ENCODE data around the gene MAPK11. TPM values are rescaled to one million over a fixed set of nuclear protein-coding genes. Genes with fewer than 3 reads are reported as not detected.
A peak's percentile ranks its signal among the peaks of the same experiment; 100 is the strongest.

MAPK11 gene
- total and polyA plus RNA-seq, 2 experiments from 2014 or later = 0.12 to 0.63 TPM

DNA sequence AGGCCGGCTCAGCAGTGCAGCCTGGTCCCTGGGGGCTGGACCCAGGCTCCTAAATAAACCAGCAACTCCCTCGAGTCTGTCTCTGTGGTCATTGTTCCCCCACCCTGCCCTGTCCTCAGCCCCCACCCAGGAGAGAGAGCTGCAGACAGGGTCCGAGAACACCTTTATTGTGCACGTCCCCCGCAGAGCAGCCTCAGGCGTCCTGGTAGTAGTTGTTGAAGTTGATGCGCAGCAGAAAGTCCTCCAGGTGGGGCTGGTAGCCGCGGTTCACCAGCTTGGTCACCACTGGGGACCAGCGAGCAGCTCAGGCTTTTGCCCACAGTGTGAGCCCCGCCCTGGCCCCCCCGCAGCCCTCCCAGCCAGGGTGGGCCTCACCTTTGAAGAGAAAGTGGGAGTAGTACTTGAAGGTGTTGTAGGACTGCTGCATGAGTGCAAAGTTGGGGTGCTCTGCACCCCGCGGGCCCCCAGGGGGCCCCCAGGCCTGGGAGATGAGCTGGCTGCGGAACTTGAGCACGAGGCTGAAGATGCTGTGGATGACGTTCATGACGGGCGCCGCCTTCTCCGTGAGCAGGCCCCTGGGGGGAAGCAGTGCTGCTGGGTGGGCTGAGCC, 52.5 kb downstream of the MAPK11 start:
- Histone ChIP-seq H3K9me3 (ENCODE audit: low read depth) (no peaks in the 10 kb centered on the region), H3K27ac (peak overlapping the region; percentile 8), H3K36me3 (peaks cover 32% of the 10 kb centered on the region), H3K4me1 (ENCODE audit: low read depth) (no peaks in the 10 kb centered on the region), H3K27me3 (no peaks in the 10 kb centered on the region), H3K4me3 (no peak overlapping the region)
- TF ChIP-seq, protein P1, sequence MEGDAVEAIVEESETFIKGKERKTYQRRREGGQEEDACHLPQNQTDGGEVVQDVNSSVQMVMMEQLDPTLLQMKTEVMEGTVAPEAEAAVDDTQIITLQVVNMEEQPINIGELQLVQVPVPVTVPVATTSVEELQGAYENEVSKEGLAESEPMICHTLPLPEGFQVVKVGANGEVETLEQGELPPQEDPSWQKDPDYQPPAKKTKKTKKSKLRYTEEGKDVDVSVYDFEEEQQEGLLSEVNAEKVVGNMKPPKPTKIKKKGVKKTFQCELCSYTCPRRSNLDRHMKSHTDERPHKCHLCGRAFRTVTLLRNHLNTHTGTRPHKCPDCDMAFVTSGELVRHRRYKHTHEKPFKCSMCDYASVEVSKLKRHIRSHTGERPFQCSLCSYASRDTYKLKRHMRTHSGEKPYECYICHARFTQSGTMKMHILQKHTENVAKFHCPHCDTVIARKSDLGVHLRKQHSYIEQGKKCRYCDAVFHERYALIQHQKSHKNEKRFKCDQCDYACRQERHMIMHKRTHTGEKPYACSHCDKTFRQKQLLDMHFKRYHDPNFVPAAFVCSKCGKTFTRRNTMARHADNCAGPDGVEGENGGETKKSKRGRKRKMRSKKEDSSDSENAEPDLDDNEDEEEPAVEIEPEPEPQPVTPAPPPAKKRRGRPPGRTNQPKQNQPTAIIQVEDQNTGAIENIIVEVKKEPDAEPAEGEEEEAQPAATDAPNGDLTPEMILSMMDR (IDR thresholded peaks at IDR 0.05; ENCODE audit: low read depth, low read length) = no peak
- no peak for DNase-seq (ENCODE audit: low read depth in 1 of 2, low spot score in 1 of 2)

GRCh38 chr22:50216684-50217520, 53.3 kb downstream of the MAPK11 start:
- no peak overlapping the region for H3K4me3 ChIP-seq
- TF ChIP-seq, protein P1 (IDR thresholded peaks at IDR 0.05; ENCODE audit: low read depth, low read length) = no peak
- H3K36me3 ChIP-seq = peaks cover 32% of the 10 kb centered on the region
- H3K4me1 ChIP-seq (ENCODE audit: low read depth) = no peaks in the 10 kb centered on the region
- H3K27me3 ChIP-seq = no peaks in the 10 kb centered on the region
- H3K9me3 ChIP-seq (ENCODE audit: low read depth) = no peaks in the 10 kb centered on the region
- DNase-seq (ENCODE audit: low read depth in 1 of 2, low spot score in 1 of 2) = no peak
- no peak overlapping the region for H3K27ac ChIP-seq

DNA sequence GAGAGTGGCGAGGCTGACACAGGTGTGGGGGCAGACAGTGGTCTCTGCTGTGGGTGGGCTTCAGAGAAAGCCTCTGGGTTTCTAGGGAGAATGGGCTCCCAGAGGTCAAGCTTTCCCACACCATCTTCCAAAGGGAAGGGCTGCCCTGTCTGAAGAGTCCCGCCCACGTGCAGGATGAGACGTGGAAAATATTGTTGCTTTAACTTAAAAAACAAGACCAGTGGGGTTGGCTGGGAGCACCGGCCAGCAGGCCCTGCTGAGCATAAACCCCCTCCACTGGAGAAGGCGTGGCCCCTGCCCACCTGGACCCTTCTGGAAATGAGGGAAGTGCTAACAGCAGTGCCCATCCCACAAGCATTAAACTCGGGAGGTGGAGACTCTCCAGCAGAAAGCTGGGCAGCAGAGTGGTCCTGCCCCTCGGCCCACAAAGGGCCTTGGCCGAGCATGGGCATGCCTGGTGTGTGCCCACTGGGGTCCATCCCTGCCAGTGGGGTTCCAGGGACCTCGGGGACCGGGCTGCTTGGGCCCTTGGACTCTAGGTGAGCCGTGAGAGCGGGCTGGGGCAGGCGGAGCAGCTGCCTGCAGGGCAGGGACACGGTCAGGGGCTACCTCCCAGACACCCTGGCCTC, 54.0 kb downstream of the MAPK11 start:
- Histone ChIP-seq H3K36me3 (peaks cover 27% of the 10 kb centered on the region), H3K9me3 (ENCODE audit: low read depth) (no peaks in the 10 kb centered on the region)

DNA sequence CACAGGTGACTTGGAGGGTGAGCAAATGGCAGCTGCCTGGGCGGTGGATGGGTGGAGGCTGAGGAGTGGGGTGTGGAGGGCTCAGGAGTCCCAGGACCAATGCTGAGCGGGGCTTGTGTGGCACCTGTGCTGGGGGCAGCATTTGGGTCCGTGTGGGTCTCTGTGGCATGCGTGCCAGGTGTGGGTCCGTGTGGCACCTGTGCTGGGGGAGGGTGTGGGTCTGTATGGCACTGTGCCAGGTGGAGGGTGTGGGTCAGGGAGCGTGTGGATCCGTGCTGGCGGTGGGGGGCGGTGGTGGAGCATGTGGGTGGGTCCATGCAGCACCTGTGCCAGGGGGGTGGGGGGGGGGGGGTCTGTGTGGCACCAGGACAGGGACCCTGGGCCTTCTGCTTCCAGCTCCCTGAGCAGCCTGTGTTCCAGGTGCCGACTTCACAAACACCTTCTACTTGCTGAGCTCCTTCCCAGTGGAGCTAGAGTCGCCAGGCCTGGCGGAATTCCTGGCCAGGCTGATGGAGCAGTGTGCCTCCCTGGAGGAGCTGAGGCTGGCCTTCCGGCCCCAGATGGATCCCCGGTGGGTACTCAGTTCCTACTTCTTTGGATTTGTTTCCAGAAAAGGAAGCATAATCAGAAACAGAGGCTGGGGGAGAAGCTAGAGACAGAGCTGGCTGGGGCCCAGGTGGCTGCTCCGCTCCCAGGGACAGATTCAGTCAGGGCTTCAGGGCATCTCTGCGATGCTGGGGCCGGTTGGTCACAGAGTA, 54.7 kb downstream of the MAPK11 start:
- H3K4me1 ChIP-seq (ENCODE audit: low read depth) = no peaks in the 10 kb centered on the region
- H3K27me3 ChIP-seq = no peaks in the 10 kb centered on the region
- H3K9me3 ChIP-seq (ENCODE audit: low read depth) = no peaks in the 10 kb centered on the region
- no peak overlapping the region for H3K4me3 ChIP-seq
- DNase-seq (ENCODE audit: low read depth in 1 of 2, low spot score in 1 of 2) = no peak
- peak overlapping the region; percentile 58 for H3K27ac ChIP-seq
- peaks cover 32% of the 10 kb centered on the region for H3K36me3 ChIP-seq
- TF ChIP-seq, protein P1 (IDR thresholded peaks at IDR 0.05; ENCODE audit: low read depth, low read length) = no peak

More for the DNA sequence above, 54.0 kb downstream of the MAPK11 start:
- Histone ChIP-seq H3K27ac (no peak overlapping the region), H3K27me3 (no peaks in the 10 kb centered on the region), H3K4me3 (no peak overlapping the region), H3K4me1 (ENCODE audit: low read depth) (no peaks in the 10 kb centered on the region)
- TF ChIP-seq, protein P1 (IDR thresholded peaks at IDR 0.05; ENCODE audit: low read depth, low read length) = no peak
- no peak for DNase-seq (ENCODE audit: low read depth in 1 of 2, low spot score in 1 of 2)

Other genes starting within 250 kb of the MAPK11 start
- not detected in 2 replicates for gene TTLL8, start 212.1 kb downstream of the MAPK11 start, total RNA-seq
- gene TTLL8, start 212.1 kb downstream of the MAPK11 start, polyA plus RNA-seq = not detected in 2 replicates
- 0.11 and 0.27 TPM in 2 replicates for gene MLC1, start 185.0 kb downstream of the MAPK11 start, total RNA-seq
- gene MLC1, start 185.0 kb downstream of the MAPK11 start, polyA plus RNA-seq = 0.32 TPM in 1 of 2 replicates, not detected in the other
- gene MOV10L1, start 180.4 kb downstream of the MAPK11 start, total RNA-seq = 0.18 TPM in 1 of 2 replicates, not detected in the other
- 1.1 TPM in 1 of 2 replicates, not detected in the other for gene MOV10L1, start 180.4 kb downstream of the MAPK11 start, polyA plus RNA-seq
- 22.1 and 30.9 TPM in 2 replicates for gene PANX2, start 99.6 kb downstream of the MAPK11 start, total RNA-seq
- 6.9 and 9.5 TPM in 2 replicates for gene PANX2, start 99.6 kb downstream of the MAPK11 start, polyA plus RNA-seq
- 38.3 and 50.7 TPM in 2 replicates for gene TRABD, start 84.5 kb downstream of the MAPK11 start, total RNA-seq
- gene TRABD, start 84.5 kb downstream of the MAPK11 start, polyA plus RNA-seq = 59.6 and 72.3 TPM in 2 replicates
- gene SELENOO, start 69.4 kb downstream of the MAPK11 start, total RNA-seq = 39.4 and 54.5 TPM in 2 replicates
- gene SELENOO, start 69.4 kb downstream of the MAPK11 start, polyA plus RNA-seq = 29.8 and 30.2 TPM in 2 replicates
- gene TUBGCP6, start 25.4 kb downstream of the MAPK11 start, total RNA-seq = 32.9 and 46.1 TPM in 2 replicates
- 32.6 and 48.3 TPM in 2 replicates for gene TUBGCP6, start 25.4 kb downstream of the MAPK11 start, polyA plus RNA-seq
- 28.4 and 57.3 TPM in 2 replicates for gene HDAC10, start 19.1 kb downstream of the MAPK11 start, total RNA-seq
- 19.8 and 20.8 TPM in 2 replicates for gene HDAC10, start 19.1 kb downstream of the MAPK11 start, polyA plus RNA-seq
- gene MAPK12, start 8.7 kb downstream of the MAPK11 start, total RNA-seq = 45.5 and 52.1 TPM in 2 replicates
- gene MAPK12, start 8.7 kb downstream of the MAPK11 start, polyA plus RNA-seq = 61.5 and 67.1 TPM in 2 replicates
- 142 and 195 TPM in 2 replicates for gene PLXNB2, start 37.3 kb upstream of the MAPK11 start, total RNA-seq
- 77.0 and 83.2 TPM in 2 replicates for gene PLXNB2, start 37.3 kb upstream of the MAPK11 start, polyA plus RNA-seq
- 7.0 and 7.9 TPM in 2 replicates for gene DENND6B, start 56.6 kb upstream of the MAPK11 start, total RNA-seq
- gene DENND6B, start 56.6 kb upstream of the MAPK11 start, polyA plus RNA-seq = 10.6 and 13.3 TPM in 2 replicates
- 78.6 and 88.4 TPM in 2 replicates for gene PPP6R2, start 72.9 kb upstream of the MAPK11 start, total RNA-seq
- gene PPP6R2, start 72.9 kb upstream of the MAPK11 start, polyA plus RNA-seq = 39.8 and 41.4 TPM in 2 replicates
- gene SBF1, start 204.7 kb upstream of the MAPK11 start, total RNA-seq = 75.9 and 111 TPM in 2 replicates
- gene SBF1, start 204.7 kb upstream of the MAPK11 start, polyA plus RNA-seq = 39.1 and 47.4 TPM in 2 replicates
- gene ADM2, start 211.2 kb upstream of the MAPK11 start, total RNA-seq = 0.39 and 1.6 TPM in 2 replicates
- gene ADM2, start 211.2 kb upstream of the MAPK11 start, polyA plus RNA-seq = 0.10 TPM in 1 of 2 replicates, not detected in the other
- not detected in 2 replicates for gene MIOX, start 216.5 kb upstream of the MAPK11 start, total RNA-seq
- gene MIOX, start 216.5 kb upstream of the MAPK11 start, polyA plus RNA-seq = not detected in 2 replicates
- gene LMF2, start 237.3 kb upstream of the MAPK11 start, total RNA-seq = 79.9 and 91.7 TPM in 2 replicates
- gene LMF2, start 237.3 kb upstream of the MAPK11 start, polyA plus RNA-seq = 72.9 and 82.9 TPM in 2 replicates
- 50.3 and 55.0 TPM in 2 replicates for gene NCAPH2, start 237.8 kb upstream of the MAPK11 start, total RNA-seq
- 47.0 and 59.4 TPM in 2 replicates for gene NCAPH2, start 237.8 kb upstream of the MAPK11 start, polyA plus RNA-seq

All from cardiac muscle cell (in vitro differentiated cells and primary cell).